Esophagus muscularis mucosa (tissue), 4 donors: ENCODE results near the gene CDH16. TPM values are rescaled to one million over a fixed set of nuclear protein-coding genes. Genes with fewer than 3 reads are reported as not detected.

ENCODE experiments used
- DNase-seq: peaks from one replicate; pipeline ENCODE4 v3.0.0-alpha.2; 2017; ENCODE audit errors: extremely low spot score
- H3K27ac ChIP-seq, 4 donors: fragments of 200-600 bp; sonication (generic); replicated peaks in 1 of 4; 1 replicate in 3 of 4; 2 replicates in 1 of 4; pipeline ENCODE4 v1.5.1; 2016 to 2019; ENCODE audit warnings: mild to moderate bottlenecking in 1 of 4
- H3K27me3 ChIP-seq, 4 donors: fragments of 200-600 bp; sonication (generic); one replicate each; pipeline versions ENCODE4 v1.5.1 to v1.6.0; 2016 to 2019
- H3K36me3 ChIP-seq, 4 donors: fragments of 200-600 bp; sonication (generic); one replicate each; pipeline ENCODE4 v1.5.1; 2016 to 2019
- H3K4me1 ChIP-seq, 4 donors: fragments of 200-600 bp; sonication (generic); one replicate each; pipeline ENCODE4 v1.5.1; 2016 to 2019
- H3K4me3 ChIP-seq, 4 donors: fragments of 200-600 bp; sonication (generic); 1 replicate in 2 of 4; 2 replicates in 2 of 4; pipeline ENCODE4 v1.5.1; 2016 to 2019; ENCODE audit warnings: mild to moderate bottlenecking in 4 of 4, moderate library complexity in 1 of 4
- H3K9me3 ChIP-seq, 4 donors: fragments of 200-600 bp; sonication (generic); 1 replicate in 3 of 4; 2 replicates in 1 of 4; pipeline ENCODE4 v1.5.1; 2016 to 2019
- EP300 ChIP-seq: sonication (generic); formaldehyde crosslinking; IDR thresholded peaks from one replicate; pipeline ENCODE4 v1.6.1; 2017; ENCODE audit warnings: antibody characterized with exemption
- POLR2A ChIP-seq: fragments of 450-650 bp; IDR thresholded peaks from one replicate; pipeline ENCODE4 v1.6.1; 2017; ENCODE audit warnings: antibody characterized with exemption, moderate library complexity, mild to moderate bottlenecking, low read depth
- POLR2AphosphoS5 ChIP-seq, 2 donors: sonication (generic); formaldehyde crosslinking; IDR thresholded peaks; one replicate each; pipeline ENCODE4 v1.6.1; 2017; ENCODE audit warnings: antibody characterized with exemption in 2 of 2
- WGBS: methylation state at CpG from one replicate; pipeline ENCODE4 v1.1.5; 2018; 5-methylcytosine and 5-hydroxymethylcytosine counted together
- intact Hi-C: fragments of 100-400 bp; cut with DNase I; formaldehyde crosslinking; loops from one replicate; pipeline ENCODE4 v1.15.1; 2023
- total RNA-seq, 4 donors: library from RNA; depleted of rRNA; stranded (reverse); fragments of >200 nt; gene quantifications; one replicate each; pipeline versions ENCODE4 v1.1.0 to v1.2.1, GENCODE V29; 2016
- TF ChIP-seq, protein P1 (sequence below), 3 experiments: fragments of 200-600 bp in 2 of 3; fragments of 450-650 bp in 1 of 3; sonication (generic) in 2 of 3; IDR thresholded peaks; one replicate each; pipeline ENCODE4 v1.5.1; 2017 to 2019; ENCODE audit warnings: antibody characterized with exemption in 3 of 3, mild to moderate bottlenecking in 2 of 3, moderate library complexity in 1 of 3

The CDH16 gene
- total RNA-seq, 4 donors from 2014 or later, result 0.52 TPM; not detected in 3

GRCh38 chr16:66895999-66896398 is 22.7 kb downstream of the CDH16 start:
- Histone ChIP-seq H3K27ac (no peak overlapping the region), H3K9me3 (no peaks in the 10 kb centered on the region), H3K27me3 (no peaks in the 10 kb centered on the region), H3K4me1 (peaks cover 26 to 46% (median 41%) of the 10 kb centered on the region in 4 donors), H3K36me3 (no peaks in the 10 kb centered on the region), H3K4me3 (no peak overlapping the region)
- TF ChIP-seq EP300, result no peak
- no peak for TF ChIP-seq POLR2A
- no peak for TF ChIP-seq POLR2AphosphoS5 (IDR thresholded peaks at IDR 0.05)
- TF ChIP-seq, protein P1, sequence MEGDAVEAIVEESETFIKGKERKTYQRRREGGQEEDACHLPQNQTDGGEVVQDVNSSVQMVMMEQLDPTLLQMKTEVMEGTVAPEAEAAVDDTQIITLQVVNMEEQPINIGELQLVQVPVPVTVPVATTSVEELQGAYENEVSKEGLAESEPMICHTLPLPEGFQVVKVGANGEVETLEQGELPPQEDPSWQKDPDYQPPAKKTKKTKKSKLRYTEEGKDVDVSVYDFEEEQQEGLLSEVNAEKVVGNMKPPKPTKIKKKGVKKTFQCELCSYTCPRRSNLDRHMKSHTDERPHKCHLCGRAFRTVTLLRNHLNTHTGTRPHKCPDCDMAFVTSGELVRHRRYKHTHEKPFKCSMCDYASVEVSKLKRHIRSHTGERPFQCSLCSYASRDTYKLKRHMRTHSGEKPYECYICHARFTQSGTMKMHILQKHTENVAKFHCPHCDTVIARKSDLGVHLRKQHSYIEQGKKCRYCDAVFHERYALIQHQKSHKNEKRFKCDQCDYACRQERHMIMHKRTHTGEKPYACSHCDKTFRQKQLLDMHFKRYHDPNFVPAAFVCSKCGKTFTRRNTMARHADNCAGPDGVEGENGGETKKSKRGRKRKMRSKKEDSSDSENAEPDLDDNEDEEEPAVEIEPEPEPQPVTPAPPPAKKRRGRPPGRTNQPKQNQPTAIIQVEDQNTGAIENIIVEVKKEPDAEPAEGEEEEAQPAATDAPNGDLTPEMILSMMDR (IDR thresholded peaks at IDR 0.05), result no peak
- WGBS, result 100% methylated on average over 3 of the region's 3 CpGs
- DNase-seq, result no peak
- intact Hi-C loops, result loop anchor here (1.0 to 5.0 kb wide), 2 partner anchors 33 to 261 kb away; partner anchors contain the start of genes FBXL8 and TRADD

- TF ChIP-seq, protein P1 (IDR thresholded peaks at IDR 0.05), result no peak
- TF ChIP-seq EP300 (no peak), POLR2A (no peak), POLR2AphosphoS5 (IDR thresholded peaks at IDR 0.05) (no peak)
- DNase-seq, result no peak
- 93% methylated on average over 5 of the region's 5 CpGs for WGBS
- intact Hi-C loops, result loop anchor here (1.0 to 5.0 kb wide), 2 partner anchors 34 to 262 kb away; partner anchors contain the start of genes FBXL8 and TRADD
- no peaks in the 10 kb centered on the region for H3K9me3 ChIP-seq
- H3K4me3 ChIP-seq, result no peak overlapping the region
- H3K27ac ChIP-seq, result peak overlapping the region in 1 of 4 donors; percentile 33
- H3K36me3 ChIP-seq, result no peaks in the 10 kb centered on the region
- H3K27me3 ChIP-seq, result no peaks in the 10 kb centered on the region
- peaks cover 23 to 43% (median 37%) of the 10 kb centered on the region in 4 donors for H3K4me1 ChIP-seq
These were observed 23.1 kb downstream of the CDH16 start for GRCh38 chr16:66895689-66895979.

GRCh38 chr16:66894948-66895688 is 23.6 kb downstream of the CDH16 start:
- TF ChIP-seq, protein P1 (IDR thresholded peaks at IDR 0.05), result peak; percentile 76 to 86 (median 84)
- TF ChIP-seq POLR2A (no peak), EP300 (no peak), POLR2AphosphoS5 (IDR thresholded peaks at IDR 0.05) (peak in 1 of 2 donors; percentile 53)
- Histone ChIP-seq H3K36me3 (no peaks in the 10 kb centered on the region), H3K4me3 (no peak overlapping the region), H3K4me1 (peaks cover 17 to 37% (median 32%) of the 10 kb centered on the region in 4 donors), H3K9me3 (no peaks in the 10 kb centered on the region), H3K27me3 (no peaks in the 10 kb centered on the region), H3K27ac (peak overlapping the region in 1 of 4 donors; percentile 33)
- WGBS, result 37% methylated on average over 8 of the region's 11 CpGs
- intact Hi-C loops, result loop anchor here (1.0 to 5.0 kb wide), 2 partner anchors 34 to 262 kb away; partner anchors contain the start of genes FBXL8 and TRADD
- DNase-seq, result no peak

GRCh38 chr16:66894055-66894454 is 24.6 kb downstream of the CDH16 start:
- Histone ChIP-seq H3K27me3 (no peaks in the 10 kb centered on the region), H3K4me3 (no peak overlapping the region), H3K9me3 (no peaks in the 10 kb centered on the region), H3K27ac (no peak overlapping the region), H3K4me1 (peaks cover 7 to 27% (median 22%) of the 10 kb centered on the region in 4 donors), H3K36me3 (no peaks in the 10 kb centered on the region)
- no peak for TF ChIP-seq POLR2A
- TF ChIP-seq EP300, result no peak
- no peak for TF ChIP-seq POLR2AphosphoS5 (IDR thresholded peaks at IDR 0.05)
- TF ChIP-seq, protein P1 (IDR thresholded peaks at IDR 0.05), result no peak
- no peak for DNase-seq
- 66% methylated on average over 2 of the region's 2 CpGs for WGBS
- intact Hi-C loops, result no loop called here
